Caco-2 (cell line): ENCODE data around the gene FRRS1L. TPM values are rescaled to one million over a fixed set of nuclear protein-coding genes. Genes with fewer than 3 reads are reported as not detected.

Experiments
- BruUV-seq: library from RNA; stranded (reverse); fragments of 400-500 nt; replicated peaks from 2 replicates; lab custom pipeline; 2021; lab: Mats Ljungman, UMichigan
- CTCF ChIA-PET: fragments of 300-600 bp; sonication (Branson Sonifier 250); formaldehyde crosslinking; loops from one replicate; lab custom pipeline; 2022; ENCODE audit warnings: antibody characterized with exemption; lab: Charles Lee
- POLR2A ChIA-PET: fragments of 300-600 bp; sonication (Branson Sonifier 250); formaldehyde crosslinking; loops from one replicate; lab custom pipeline; 2022; ENCODE audit warnings: antibody characterized with exemption; lab: Charles Lee
- DNase-seq, 2 experiments: peaks; one replicate each; pipeline versions ENCODE4 v3.0.0 to v3.0.0-alpha.2; 2020 to 2022
- H3K27me3 ChIP-seq: replicated peaks from 2 replicates; pipeline ENCODE4 v1.6.0; 2011; ENCODE audit warnings: low read length; ENCODE audit not compliant: control insufficient read depth, insufficient read depth
- H3K36me3 ChIP-seq: 2 replicates; pipeline ENCODE4 v1.5.1; 2011; ENCODE audit warnings: low read length; ENCODE audit not compliant: control insufficient read depth, insufficient read depth
- H3K4me1 ChIP-seq: fragments of 250-450 bp; sonication (Bioruptor Pico); 2 replicates; pipeline ENCODE4 v1.5.1; 2020; ENCODE audit warnings: mild to moderate bottlenecking
- H3K4me3 ChIP-seq: 2 replicates; pipeline ENCODE4 v1.5.1; 2011; ENCODE audit warnings: low read depth, mild to moderate bottlenecking, control low read depth, low read length
- H3K9me3 ChIP-seq: fragments of 250-450 bp; sonication (Bioruptor Pico); 2 replicates; pipeline ENCODE4 v1.5.1; 2020; ENCODE audit warnings: mild to moderate bottlenecking, moderate library complexity
- H3K27ac Mint-ChIP-seq: one replicate; pipeline ENCODE4 v1.8.0; 2022; ENCODE audit warnings: mixed read lengths; ENCODE audit not compliant: unreplicated experiment
- H3K27me3 Mint-ChIP-seq: one replicate; pipeline ENCODE4 v1.8.0; 2022; ENCODE audit warnings: mixed read lengths; ENCODE audit not compliant: insufficient read depth, unreplicated experiment
- H3K36me3 Mint-ChIP-seq: one replicate; pipeline ENCODE4 v1.8.0; 2022; ENCODE audit warnings: mild to moderate bottlenecking, mixed read lengths; ENCODE audit not compliant: insufficient read depth, unreplicated experiment
- H3K4me1 Mint-ChIP-seq: one replicate; pipeline ENCODE4 v1.8.0; 2022; ENCODE audit warnings: low read depth, mixed read lengths; ENCODE audit not compliant: unreplicated experiment
- H3K4me3 Mint-ChIP-seq: one replicate; pipeline ENCODE4 v1.8.0; 2022; ENCODE audit warnings: mild to moderate bottlenecking, moderate library complexity, mixed read lengths; ENCODE audit not compliant: unreplicated experiment
- H3K9me3 Mint-ChIP-seq: one replicate; pipeline ENCODE4 v1.8.0; 2022; ENCODE audit warnings: mixed read lengths; ENCODE audit not compliant: unreplicated experiment
- CTCF ChIP-seq, 2 experiments: fragments of 200-600 bp in 1 of 2; IDR thresholded peaks; 1 replicate in 1 of 2; 2 replicates in 1 of 2; pipeline versions ENCODE4 v1.5.1 to v1.8.0; 2011 to 2022; ENCODE audit warnings: antibody characterized with exemption in 1 of 2, control low read depth in 1 of 2, inconsistent platforms in 1 of 2, low read depth in 1 of 2, low read length in 1 of 2, mild to moderate bottlenecking in 1 of 2, moderate library complexity in 1 of 2; ENCODE audit not compliant: insufficient read depth in 1 of 2, severe bottlenecking in 1 of 2, unreplicated experiment in 1 of 2
- intact Hi-C: fragments of 100-400 bp; cut with micrococcal nuclease; formaldehyde crosslinking; loops from one replicate; pipeline ENCODE4 v1.10.0; 2022; ENCODE audit not compliant: unreplicated experiment
- total RNA-seq: library from RNA; stranded (reverse); gene quantifications from 2 replicates; pipeline ENCODE4 v1.2.3, GENCODE V29; 2022

Gene FRRS1L
- total RNA-seq, 1 experiment from 2014 or later: not detected

GRCh38 chr9:109101810-109102209 lies 65.2 kb downstream of the FRRS1L start:
- Histone ChIP-seq H3K36me3 (no peaks in the 10 kb centered on the region), H3K4me1 (peaks cover 69% of the 10 kb centered on the region), H3K27me3 (no peaks in the 10 kb centered on the region), H3K4me3 (no peak overlapping the region), H3K9me3 (no peaks in the 10 kb centered on the region)
- no peak for DNase-seq
- BruUV-seq: no TSS peak
- peaks cover 12% of the 10 kb centered on the region for H3K9me3 Mint-ChIP-seq
- ChIA-PET CTCF (no interaction called here), POLR2A (no interaction called here)
- intact Hi-C loops: no loop called here
- peaks cover 53% of the 10 kb centered on the region for H3K4me1 Mint-ChIP-seq
- peaks cover 34% of the 10 kb centered on the region for H3K36me3 Mint-ChIP-seq
- no peak overlapping the region for H3K4me3 Mint-ChIP-seq
- no peak for TF ChIP-seq CTCF (IDR thresholded peaks at IDR 0.05; ENCODE audit: insufficient read depth in 1 of 2, low read depth in 1 of 2, low read length in 1 of 2, severe bottlenecking in 1 of 2, unreplicated experiment in 1 of 2)
- H3K27ac Mint-ChIP-seq: no peak overlapping the region
- H3K27me3 Mint-ChIP-seq: no peaks in the 10 kb centered on the region

- intact Hi-C loops: no loop called here
- POLR2A ChIA-PET: no interaction called here
- no peak overlapping the region for H3K27ac Mint-ChIP-seq
- no peak for DNase-seq
- H3K27me3 ChIP-seq: no peaks in the 10 kb centered on the region
- H3K27me3 Mint-ChIP-seq: no peaks in the 10 kb centered on the region
- H3K9me3 Mint-ChIP-seq: peaks cover 12% of the 10 kb centered on the region
- CTCF ChIA-PET: interaction anchor here (0.9 kb wide), 1 partner anchor 82 kb away, joined by 3 read pairs; no protein-coding TSS in a partner anchor
- peaks cover 56% of the 10 kb centered on the region for H3K4me1 Mint-ChIP-seq
- no peak overlapping the region for H3K4me3 Mint-ChIP-seq
- TF ChIP-seq CTCF (IDR thresholded peaks at IDR 0.05; ENCODE audit: insufficient read depth in 1 of 2, low read depth in 1 of 2, low read length in 1 of 2, severe bottlenecking in 1 of 2, unreplicated experiment in 1 of 2): no peak
- H3K4me3 ChIP-seq: no peak overlapping the region
- BruUV-seq: no TSS peak
- peaks cover 34% of the 10 kb centered on the region for H3K36me3 Mint-ChIP-seq
- H3K4me1 ChIP-seq: peaks cover 68% of the 10 kb centered on the region
- H3K36me3 ChIP-seq: no peaks in the 10 kb centered on the region
- H3K9me3 ChIP-seq: no peaks in the 10 kb centered on the region
Measured at GRCh38 chr9:109101202-109101595, 65.8 kb downstream of the FRRS1L start.

GRCh38 chr9:109100543-109101201 lies 66.4 kb downstream of the FRRS1L start:
- no peaks in the 10 kb centered on the region for H3K27me3 ChIP-seq
- intact Hi-C loops: loop anchor here (1.0 kb wide), 2 partner anchors 8 to 18 kb away; no protein-coding TSS in a partner anchor
- DNase-seq: no peak
- H3K36me3 Mint-ChIP-seq: peaks cover 38% of the 10 kb centered on the region
- H3K9me3 Mint-ChIP-seq: peaks cover 12% of the 10 kb centered on the region
- TF ChIP-seq CTCF (IDR thresholded peaks at IDR 0.05; ENCODE audit: insufficient read depth in 1 of 2, low read depth in 1 of 2, low read length in 1 of 2, severe bottlenecking in 1 of 2, unreplicated experiment in 1 of 2): no peak
- peaks cover 60% of the 10 kb centered on the region for H3K4me1 Mint-ChIP-seq
- ChIA-PET CTCF (interaction anchor here (0.9 kb wide), 1 partner anchor 83 kb away, joined by 3 read pairs; no protein-coding TSS in a partner anchor), POLR2A (no interaction called here)
- H3K4me3 ChIP-seq: no peak overlapping the region
- no peak overlapping the region for H3K27ac Mint-ChIP-seq
- H3K27me3 Mint-ChIP-seq: no peaks in the 10 kb centered on the region
- H3K4me3 Mint-ChIP-seq: no peak overlapping the region
- H3K9me3 ChIP-seq: no peaks in the 10 kb centered on the region
- H3K4me1 ChIP-seq: peaks cover 68% of the 10 kb centered on the region
- no peaks in the 10 kb centered on the region for H3K36me3 ChIP-seq
- BruUV-seq: no TSS peak
